GM23248 (cell line): ENCODE data around the gene PCDHGA6. TPM values are rescaled to one million over a fixed set of nuclear protein-coding genes. Genes with fewer than 3 reads are reported as not detected.
"Not testable (repeated sequence)": the region's sequence is repeated elsewhere in the genome, so short reads cannot be mapped to it uniquely, and the experiment has no call there.

Experiments used
- DNase-seq: peaks from one replicate; pipeline ENCODE4 v3.0.0-alpha.2; 2015
- H2AFZ ChIP-seq: fragments of 200-600 bp; sonication (generic); 2 replicates; pipeline ENCODE4 v1.6.1; 2016; ENCODE audit warnings: antibody characterized with exemption
- H3F3A ChIP-seq: fragments of 200-600 bp; sonication (generic); 2 replicates; pipeline ENCODE4 v1.6.1; 2016; ENCODE audit warnings: mild to moderate bottlenecking, antibody characterized with exemption, mixed run types; ENCODE audit not compliant: insufficient read depth
- H3K27ac ChIP-seq: fragments of 200-600 bp; sonication (generic); 2 replicates; pipeline ENCODE4 v1.5.1; 2016; ENCODE audit warnings: mild to moderate bottlenecking
- H3K27me3 ChIP-seq: fragments of 200-600 bp; sonication (generic); replicated peaks from 2 replicates; pipeline ENCODE4 v1.6.1; 2016; ENCODE audit warnings: mild to moderate bottlenecking; ENCODE audit not compliant: insufficient read depth
- H3K36me3 ChIP-seq: fragments of 200-600 bp; sonication (generic); 2 replicates; pipeline ENCODE4 v1.6.1; 2016; ENCODE audit warnings: low read depth, mild to moderate bottlenecking
- H3K4me1 ChIP-seq: fragments of 200-600 bp; sonication (generic); 2 replicates; pipeline ENCODE4 v1.6.1; 2016; ENCODE audit warnings: mild to moderate bottlenecking; ENCODE audit not compliant: insufficient read depth
- H3K4me2 ChIP-seq: fragments of 200-600 bp; sonication (generic); one replicate; pipeline ENCODE4 v1.6.1; 2016; ENCODE audit warnings: mild to moderate bottlenecking; ENCODE audit not compliant: unreplicated experiment
- H3K4me3 ChIP-seq: fragments of 200-600 bp; sonication (generic); 2 replicates; pipeline ENCODE4 v1.5.1; 2016; ENCODE audit warnings: mild to moderate bottlenecking
- H3K79me2 ChIP-seq: fragments of 200-600 bp; sonication (generic); 2 replicates; pipeline ENCODE4 v1.6.1; 2016; ENCODE audit warnings: mild to moderate bottlenecking; ENCODE audit not compliant: insufficient read depth
- H3K9ac ChIP-seq: fragments of 200-600 bp; sonication (generic); 2 replicates; pipeline ENCODE4 v1.6.1; 2016; ENCODE audit warnings: mild to moderate bottlenecking
- H3K9me2 ChIP-seq: fragments of 200-600 bp; sonication (generic); 2 replicates; pipeline ENCODE4 v1.6.1; 2016; ENCODE audit warnings: mixed run types, mild to moderate bottlenecking, moderate library complexity; ENCODE audit not compliant: insufficient read depth
- H3K9me3 ChIP-seq: fragments of 200-600 bp; sonication (generic); one replicate; pipeline ENCODE4 v1.6.1; 2017; ENCODE audit warnings: low read depth
- H4K20me1 ChIP-seq: fragments of 200-600 bp; sonication (generic); 2 replicates; pipeline ENCODE4 v1.6.0; 2016; ENCODE audit not compliant: insufficient read depth
- EZH2 ChIP-seq: fragments of 200-600 bp; sonication (generic); IDR thresholded peaks from 2 replicates; pipeline ENCODE4 v1.6.1; 2018; ENCODE audit warnings: antibody characterized with exemption, mild to moderate bottlenecking; ENCODE audit not compliant: insufficient read depth, poor library complexity, severe bottlenecking
- EZH2phosphoT487 ChIP-seq: fragments of 200-600 bp; sonication (generic); IDR thresholded peaks from 2 replicates; pipeline ENCODE4 v1.6.1; 2018; ENCODE audit warnings: antibody characterized with exemption, moderate library complexity, mild to moderate bottlenecking, low read depth; ENCODE audit not compliant: insufficient read depth
- WGBS, 2 experiments: methylation state at CpG; one replicate each; pipeline ENCODE4 v1.1.6; 2015 to 2017; ENCODE audit warnings: low lambda C conversion rate in 2 of 2, low coverage in 1 of 2; ENCODE audit errors: missing lambda C conversion rate in 2 of 2; 5-methylcytosine and 5-hydroxymethylcytosine counted together
- in situ Hi-C: fragments of 300-500 bp; cut with MboI; formaldehyde crosslinking; loops from 2 replicates; pipeline ENCODE4 v1.15.0; 2020
- polyA plus RNA-seq: library from polyadenylated mRNA; unstranded; fragments of >200 nt; fragmentation: Nextera tagmentation; extraction: Ambion mirVana; gene quantifications from 2 replicates; pipeline ENCODE4 v1.2.1, GENCODE V29; 2016
- total RNA-seq: library from RNA; depleted of rRNA; stranded (reverse); fragments of >200 nt; shearing (Covaris generic); gene quantifications from 2 replicates; pipeline ENCODE4 v1.2.3, GENCODE V29; 2014

Gene PCDHGA6
- total and polyA plus RNA-seq, 2 experiments from 2014 or later = 2.6 to 5.4 TPM

DNA sequence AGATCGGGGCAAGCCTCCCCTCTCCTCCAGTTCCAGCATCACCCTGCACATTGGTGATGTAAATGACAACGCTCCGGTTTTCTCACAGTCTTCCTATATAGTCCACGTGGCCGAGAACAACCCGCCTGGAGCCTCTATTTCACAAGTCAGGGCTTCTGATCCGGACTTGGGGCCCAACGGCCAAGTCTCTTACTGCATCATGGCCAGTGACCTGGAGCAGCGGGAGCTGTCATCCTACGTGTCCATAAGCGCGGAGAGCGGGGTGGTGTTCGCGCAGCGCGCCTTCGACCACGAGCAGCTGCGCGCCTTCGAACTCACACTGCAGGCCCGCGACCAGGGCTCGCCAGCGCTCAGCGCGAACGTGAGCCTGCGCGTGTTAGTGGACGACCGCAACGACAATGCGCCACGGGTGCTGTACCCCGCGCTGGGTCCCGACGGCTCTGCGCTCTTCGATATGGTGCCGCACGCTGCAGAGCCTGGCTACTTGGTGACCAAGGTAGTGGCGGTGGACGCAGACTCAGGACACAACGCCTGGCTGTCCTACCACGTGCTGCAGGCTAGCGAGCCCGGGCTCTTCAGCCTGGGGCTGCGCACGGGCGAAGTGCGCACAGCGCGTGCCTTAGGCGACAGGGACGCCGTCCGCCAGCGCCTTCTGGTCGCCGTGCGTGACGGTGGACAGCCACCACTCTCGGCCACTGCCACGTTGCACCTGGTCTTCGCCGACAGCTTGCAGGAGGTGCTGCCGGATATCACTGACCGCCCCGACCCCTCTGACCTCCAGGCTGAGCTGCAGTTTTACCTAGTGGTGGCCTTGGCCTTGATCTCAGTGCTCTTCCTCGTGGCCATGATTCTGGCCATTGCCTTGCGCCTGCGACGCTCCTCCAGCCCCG is 15.7 kb downstream of the PCDHGA6 start:
- 42 to 43% methylated on average over 56 to 72 of the region's 77 CpGs for WGBS, 2 experiments
- H3K9me3 ChIP-seq = no peaks in the 10 kb centered on the region

GRCh38 chr5:141392429-141393198 is 18.9 kb downstream of the PCDHGA6 start, which contains the start of gene PCDHGA8:
TSS of gene PCDHGA8 (plus strand) at chr5:141392633. CDS start at chr5:141392814, 181 bp downstream.
- H3K4me2 ChIP-seq = no peak within 1 kb of the TSS
- H3K4me3 ChIP-seq = no peak within 1 kb of the TSS
- no peaks in the 10 kb centered on the region for H3K79me2 ChIP-seq
- H3K4me1 ChIP-seq = no peaks in the 10 kb centered on the region
- in situ Hi-C loops = no loop called here
- 38% methylated on average over 38 of the region's 38 CpGs for WGBS, 2 experiments
- TF ChIP-seq EZH2 (no peak), EZH2phosphoT487 (no peak)
- H3K27me3 ChIP-seq = no peaks in the 10 kb centered on the region
- no peak within 1 kb of the TSS for H3K9ac ChIP-seq
- no peaks in the 10 kb centered on the region for H4K20me1 ChIP-seq
- peak; percentile 48 for DNase-seq
- H3K36me3 ChIP-seq = no peaks in the 10 kb centered on the region
- 0 out of 2 replicates have a peak within 1 kb of the TSS, but pooled peaks have one; percentile 4 for H2AFZ ChIP-seq
- peaks cover 5% of the 10 kb centered on the region; the same call in 1 of the 2 replicates for H3F3A ChIP-seq
- no peaks in the 10 kb centered on the region for H3K9me2 ChIP-seq
- H3K27ac ChIP-seq = no peak within 1 kb of the TSS
- no peaks in the 10 kb centered on the region for H3K9me3 ChIP-seq

More for the DNA sequence above, 15.7 kb downstream of the PCDHGA6 start:
- no peaks in the 10 kb centered on the region for H3K4me1 ChIP-seq
- no peaks in the 10 kb centered on the region for H3K79me2 ChIP-seq
- TF ChIP-seq EZH2phosphoT487 (no peak), EZH2 (no peak)
- no peaks in the 10 kb centered on the region for H3K27me3 ChIP-seq
- no peak overlapping the region for H3K4me2 ChIP-seq
- no peaks in the 10 kb centered on the region for H3F3A ChIP-seq
- H2AFZ ChIP-seq = no peak overlapping the region
- H3K4me3 ChIP-seq = no peak overlapping the region
- H3K9ac ChIP-seq = no peak overlapping the region
- in situ Hi-C loops = no loop called here
- DNase-seq = no peak
- H3K9me2 ChIP-seq = no peaks in the 10 kb centered on the region
- H3K27ac ChIP-seq = no peak overlapping the region
- no peaks in the 10 kb centered on the region for H3K36me3 ChIP-seq
- H4K20me1 ChIP-seq = no peaks in the 10 kb centered on the region

DNA sequence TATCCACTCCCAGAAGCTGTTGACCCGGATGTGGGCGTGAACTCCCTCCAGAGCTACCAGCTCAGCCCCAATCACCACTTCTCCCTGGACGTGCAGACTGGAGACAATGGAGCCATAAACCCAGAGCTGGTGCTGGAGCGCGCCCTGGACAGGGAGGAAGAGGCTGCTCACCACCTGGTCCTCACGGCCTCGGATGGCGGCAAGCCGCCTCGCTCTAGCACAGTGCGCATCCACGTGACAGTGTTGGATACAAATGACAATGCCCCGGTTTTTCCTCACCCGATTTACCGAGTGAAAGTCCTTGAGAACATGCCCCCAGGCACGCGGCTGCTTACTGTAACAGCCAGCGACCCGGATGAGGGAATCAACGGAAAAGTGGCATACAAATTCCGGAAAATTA is 19.6 kb downstream of the PCDHGA6 start:
- H3K9me3 ChIP-seq = no peaks in the 10 kb centered on the region
- peaks cover 5% of the 10 kb centered on the region; the same call in 1 of the 2 replicates for H3F3A ChIP-seq
- H3K4me1 ChIP-seq = no peaks in the 10 kb centered on the region
- TF ChIP-seq EZH2phosphoT487 = no peak
- H3K9ac ChIP-seq = no peak overlapping the region
- no peaks in the 10 kb centered on the region for H3K36me3 ChIP-seq
- no peak overlapping the region for H3K4me2 ChIP-seq
- no peak for DNase-seq
- no peaks in the 10 kb centered on the region for H3K79me2 ChIP-seq
- H3K9me2 ChIP-seq = no peaks in the 10 kb centered on the region
- H3K4me3 ChIP-seq = no peak overlapping the region
- no peak overlapping the region for H2AFZ ChIP-seq
- H3K27me3 ChIP-seq = no peaks in the 10 kb centered on the region
- H3K27ac ChIP-seq = no peak overlapping the region
- no peaks in the 10 kb centered on the region for H4K20me1 ChIP-seq
- 41 to 43% methylated on average over 21 of the region's 21 CpGs for WGBS, 2 experiments
- in situ Hi-C loops = no loop called here

DNA sequence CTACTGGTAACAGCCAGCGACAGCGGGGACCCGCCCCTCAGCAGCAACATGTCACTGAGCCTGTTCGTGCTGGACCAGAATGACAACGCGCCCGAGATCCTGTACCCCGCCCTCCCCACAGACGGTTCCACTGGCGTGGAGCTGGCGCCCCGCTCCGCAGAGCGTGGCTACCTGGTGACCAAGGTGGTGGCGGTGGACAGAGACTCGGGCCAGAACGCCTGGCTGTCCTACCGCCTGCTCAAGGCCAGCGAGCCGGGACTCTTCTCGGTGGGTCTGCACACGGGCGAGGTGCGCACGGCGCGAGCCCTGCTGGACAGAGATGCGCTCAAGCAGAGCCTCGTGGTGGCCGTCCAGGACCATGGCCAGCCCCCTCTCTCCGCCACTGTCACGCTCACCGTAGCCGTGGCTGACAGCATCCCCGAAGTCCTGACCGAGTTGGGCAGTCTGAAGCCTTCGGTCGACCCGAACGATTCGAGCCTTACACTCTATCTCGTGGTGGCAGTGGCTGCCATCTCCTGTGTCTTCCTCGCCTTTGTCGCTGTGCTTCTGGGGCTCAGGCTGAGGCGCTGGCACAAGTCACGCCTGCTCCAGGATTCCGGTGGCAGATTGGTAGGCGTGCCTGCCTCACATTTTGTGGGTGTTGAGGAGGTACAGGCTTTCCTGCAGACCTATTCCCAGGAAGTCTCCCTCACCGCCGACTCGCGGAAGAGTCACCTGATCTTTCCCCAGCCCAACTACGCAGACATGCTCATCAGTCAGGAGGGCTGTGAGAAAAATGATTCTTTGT is 20.9 kb downstream of the PCDHGA6 start:
- H3K27me3 ChIP-seq, H3K9ac ChIP-seq, in situ Hi-C loops, H3K4me3 ChIP-seq, H3K4me2 ChIP-seq, H3K9me2 ChIP-seq, H3K36me3 ChIP-seq, H3F3A ChIP-seq, H3K9me3 ChIP-seq, H3K79me2 ChIP-seq, H2AFZ ChIP-seq, H3K4me1 ChIP-seq, H3K27ac ChIP-seq, DNase-seq, H4K20me1 ChIP-seq: not testable (repeated sequence)
- 54 to 55% methylated on average over 38 to 44 of the region's 53 CpGs for WGBS, 2 experiments

DNA sequence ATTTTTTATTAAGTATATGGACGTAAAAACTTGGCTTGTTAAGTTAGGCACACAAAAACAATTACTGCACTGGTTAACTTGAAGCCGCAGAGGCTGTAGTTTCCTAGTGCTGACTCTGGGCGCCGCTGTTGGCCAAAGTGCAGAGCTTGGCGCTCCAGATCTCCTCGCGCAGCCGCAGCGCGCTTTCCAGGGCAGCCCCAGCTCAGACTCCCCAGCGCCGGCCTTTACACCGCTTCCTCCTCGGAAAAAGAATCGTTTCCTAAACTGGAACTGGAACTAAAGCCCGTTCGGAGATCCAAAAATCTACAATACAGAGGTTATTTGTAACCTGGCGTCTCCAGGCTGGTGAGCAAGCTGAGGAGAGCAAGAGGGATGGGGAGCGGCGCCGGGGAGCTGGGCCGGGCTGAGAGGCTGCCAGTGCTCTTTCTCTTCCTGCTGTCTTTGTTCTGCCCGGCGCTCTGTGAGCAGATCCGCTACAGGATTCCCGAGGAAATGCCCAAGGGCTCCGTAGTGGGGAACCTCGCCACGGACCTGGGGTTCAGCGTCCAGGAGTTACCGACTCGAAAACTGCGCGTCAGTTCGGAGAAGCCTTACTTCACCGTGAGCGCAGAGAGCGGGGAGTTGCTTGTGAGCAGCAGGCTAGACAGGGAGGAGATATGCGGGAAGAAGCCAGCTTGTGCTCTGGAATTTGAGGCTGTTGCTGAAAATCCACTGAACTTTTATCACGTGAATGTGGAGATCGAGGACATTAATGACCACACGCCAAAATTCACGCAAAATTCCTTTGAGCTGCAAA is 24.3 kb downstream of the PCDHGA6 start, which contains the start of gene PCDHGB5:
TSS of gene PCDHGB5 (plus strand) at position 192 of the 796 bp plus-strand sequence. CDS start at position 373, 181 bp downstream.
- Histone ChIP-seq H3K4me2 (peak within 1 kb of the TSS; percentile 47), H3K4me3 (peak within 1 kb of the TSS; percentile 72), H3K9ac (peak within 1 kb of the TSS; percentile 67), H2AFZ (peak within 1 kb of the TSS; percentile 62; the same call in 1 of the 2 replicates)
- DNase-seq = peak; percentile 68
- WGBS, 2 experiments = 23 to 24% methylated on average over 23 to 26 of the region's 43 CpGs
- H3K79me2 ChIP-seq, H4K20me1 ChIP-seq, H3F3A ChIP-seq, H3K4me1 ChIP-seq, H3K36me3 ChIP-seq, H3K27me3 ChIP-seq, H3K9me3 ChIP-seq, in situ Hi-C loops, H3K9me2 ChIP-seq, H3K27ac ChIP-seq: not testable (repeated sequence)
